ENCODE results near the gene TLCD1.

TLCD1 gene

GRCh38 chr17:28741358-28742349, 15.6 kb upstream of the TLCD1 start:
- TF ChIP-seq SIN3A (IDR thresholded peaks at IDR 0.05; ENCODE audit: borderline replicate concordance, insufficient read depth, low read length) (no peak), REST (IDR thresholded peaks at IDR 0.05; ENCODE audit: insufficient read depth in 1 of 2, low read depth in 2 of 2, low read length in 2 of 2) (no peak), TAF1 (IDR thresholded peaks at IDR 0.05; ENCODE audit: borderline replicate concordance, insufficient read depth, low read length) (no peak), FOXP2 (optimal IDR thresholded peaks at IDR 0.05; ENCODE audit: borderline replicate concordance, extremely low read depth, extremely low read length, insufficient read depth) (no peak), POLR2AphosphoS5 (IDR thresholded peaks at IDR 0.05; ENCODE audit: low read depth, low read length) (no peak)

- TF ChIP-seq REST (IDR thresholded peaks at IDR 0.05; ENCODE audit: insufficient read depth in 1 of 2, low read depth in 2 of 2, low read length in 2 of 2) (no peak), TAF1 (IDR thresholded peaks at IDR 0.05; ENCODE audit: borderline replicate concordance, insufficient read depth, low read length) (no peak), POLR2AphosphoS5 (IDR thresholded peaks at IDR 0.05; ENCODE audit: low read depth, low read length) (no peak), SIN3A (IDR thresholded peaks at IDR 0.05; ENCODE audit: borderline replicate concordance, insufficient read depth, low read length) (no peak), FOXP2 (optimal IDR thresholded peaks at IDR 0.05; ENCODE audit: borderline replicate concordance, extremely low read depth, extremely low read length, insufficient read depth) (no peak)
These were observed 14.6 kb upstream of the TLCD1 start for GRCh38 chr17:28740406-28741357.

GRCh38 chr17:28738680-28739384, 12.8 kb upstream of the TLCD1 start:
- TF ChIP-seq FOXP2 (optimal IDR thresholded peaks at IDR 0.05; ENCODE audit: borderline replicate concordance, extremely low read depth, extremely low read length, insufficient read depth) = no peak
- no peak for TF ChIP-seq TAF1 (IDR thresholded peaks at IDR 0.05; ENCODE audit: borderline replicate concordance, insufficient read depth, low read length)
- TF ChIP-seq POLR2AphosphoS5 (IDR thresholded peaks at IDR 0.05; ENCODE audit: low read depth, low read length) = no peak
- TF ChIP-seq REST (IDR thresholded peaks at IDR 0.05; ENCODE audit: insufficient read depth in 1 of 2, low read depth in 2 of 2, low read length in 2 of 2) = no peak
- no peak for TF ChIP-seq SIN3A (IDR thresholded peaks at IDR 0.05; ENCODE audit: borderline replicate concordance, insufficient read depth, low read length)

GRCh38 chr17:28737770-28738679, 12.0 kb upstream of the TLCD1 start:
- TF ChIP-seq POLR2AphosphoS5 (IDR thresholded peaks at IDR 0.05; ENCODE audit: low read depth, low read length) (no peak), FOXP2 (optimal IDR thresholded peaks at IDR 0.05; ENCODE audit: borderline replicate concordance, extremely low read depth, extremely low read length, insufficient read depth) (no peak), SIN3A (IDR thresholded peaks at IDR 0.05; ENCODE audit: borderline replicate concordance, insufficient read depth, low read length) (no peak), REST (IDR thresholded peaks at IDR 0.05; ENCODE audit: insufficient read depth in 1 of 2, low read depth in 2 of 2, low read length in 2 of 2) (no peak), TAF1 (IDR thresholded peaks at IDR 0.05; ENCODE audit: borderline replicate concordance, insufficient read depth, low read length) (no peak)
